ENCODE data around the gene MPPED1. TPM values are rescaled to one million over a fixed set of nuclear protein-coding genes. Genes with fewer than 3 reads are reported as not detected.

MPPED1 gene
- total and polyA plus RNA-seq, 2 donors (not counting 1 experiment from before 2014, with no cell fraction given), result 0.13 TPM; not detected in 1

DNA sequence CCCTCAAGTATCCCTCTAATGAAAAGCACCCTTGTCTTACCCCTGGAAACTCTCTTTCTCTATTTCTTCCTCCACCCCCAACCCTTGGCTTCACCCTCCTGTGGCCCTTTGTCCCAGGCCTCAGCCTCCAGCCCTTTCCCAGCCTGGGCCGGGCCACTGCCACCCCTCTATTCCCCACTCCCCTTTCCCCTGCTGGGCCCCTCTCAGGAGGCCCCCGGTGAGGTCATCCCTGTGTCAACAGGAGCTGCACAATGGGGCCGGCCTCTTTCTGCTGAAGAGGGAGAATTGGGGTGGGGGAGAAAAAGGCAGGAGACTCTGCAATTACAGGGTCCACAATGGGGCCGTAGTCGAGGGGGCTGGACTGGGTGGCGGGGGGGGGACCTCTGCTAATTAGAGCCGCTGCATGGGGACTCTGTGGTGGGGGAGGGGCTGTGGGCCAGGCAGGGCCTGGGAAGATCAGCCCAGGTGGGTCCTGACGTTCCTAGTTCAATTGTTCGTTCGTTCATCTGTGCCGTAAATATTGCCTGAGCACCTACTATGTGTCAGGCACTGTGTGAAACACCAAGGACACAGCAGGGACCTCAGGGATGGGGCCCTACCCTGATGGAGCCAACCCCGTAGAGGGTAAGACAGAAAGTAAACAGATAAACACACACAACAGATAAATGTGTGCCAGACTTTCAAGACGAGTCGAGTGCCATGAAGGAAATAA, 18.5 kb upstream of the MPPED1 start:
- no peak overlapping the region for H3K27ac Mint-ChIP-seq
- ATAC-seq (ENCODE audit: low read depth) (no peak), DNase-seq (no peak)
- no peaks in the 10 kb centered on the region for H3K9me3 ChIP-seq (ENCODE audit: control extremely low read depth in 1 of 3, control insufficient read depth in 2 of 3, insufficient read depth in 1 of 3, low read length in 2 of 3)
- WGBS (ENCODE audit: insufficient coverage), result 74% methylated on average over 9 of the region's 14 CpGs
- ChIA-PET CTCF (interaction anchor here (0.6 to 1.5 kb wide), 3 partner anchors 7 to 1207 kb away, joined by 3 to 5 read pairs (median 4); no protein-coding TSS in a partner anchor), POLR2A (no interaction called here)
- no peak overlapping the region for H3K4me3 Mint-ChIP-seq
- peaks cover 0 to 4% (median 0%) of the 10 kb centered on the region in 4 experiments for H3K27me3 ChIP-seq (replicated peaks in 1 of 4; ENCODE audit: control extremely low read depth in 1 of 4, control insufficient read depth in 3 of 4, insufficient read depth in 4 of 4, low read length in 3 of 4)
- H4K20me1 ChIP-seq (ENCODE audit: control insufficient read depth, insufficient read depth, low read length, poor library complexity, severe bottlenecking), result no peaks in the 10 kb centered on the region
- TF ChIP-seq EZH2 (IDR thresholded peaks at IDR 0.05; ENCODE audit: borderline replicate concordance, insufficient read depth, low read depth, low read length, poor library complexity, severe bottlenecking), result no peak
- TF ChIP-seq, protein P1, sequence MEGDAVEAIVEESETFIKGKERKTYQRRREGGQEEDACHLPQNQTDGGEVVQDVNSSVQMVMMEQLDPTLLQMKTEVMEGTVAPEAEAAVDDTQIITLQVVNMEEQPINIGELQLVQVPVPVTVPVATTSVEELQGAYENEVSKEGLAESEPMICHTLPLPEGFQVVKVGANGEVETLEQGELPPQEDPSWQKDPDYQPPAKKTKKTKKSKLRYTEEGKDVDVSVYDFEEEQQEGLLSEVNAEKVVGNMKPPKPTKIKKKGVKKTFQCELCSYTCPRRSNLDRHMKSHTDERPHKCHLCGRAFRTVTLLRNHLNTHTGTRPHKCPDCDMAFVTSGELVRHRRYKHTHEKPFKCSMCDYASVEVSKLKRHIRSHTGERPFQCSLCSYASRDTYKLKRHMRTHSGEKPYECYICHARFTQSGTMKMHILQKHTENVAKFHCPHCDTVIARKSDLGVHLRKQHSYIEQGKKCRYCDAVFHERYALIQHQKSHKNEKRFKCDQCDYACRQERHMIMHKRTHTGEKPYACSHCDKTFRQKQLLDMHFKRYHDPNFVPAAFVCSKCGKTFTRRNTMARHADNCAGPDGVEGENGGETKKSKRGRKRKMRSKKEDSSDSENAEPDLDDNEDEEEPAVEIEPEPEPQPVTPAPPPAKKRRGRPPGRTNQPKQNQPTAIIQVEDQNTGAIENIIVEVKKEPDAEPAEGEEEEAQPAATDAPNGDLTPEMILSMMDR (IDR thresholded peaks at IDR 0.05), result no peak
- H3K36me3 ChIP-seq (replicated peaks in 1 of 2; ENCODE audit: control extremely low read depth in 1 of 2, control insufficient read depth in 1 of 2, extremely low read depth in 1 of 2, insufficient read depth in 2 of 2, low read length in 1 of 2), result no peaks in the 10 kb centered on the region
- H3K27ac ChIP-seq (ENCODE audit: low read length in 2 of 2), result no peak overlapping the region
- H3K4me1 ChIP-seq (ENCODE audit: control insufficient read depth in 2 of 2, insufficient read depth in 2 of 2, low read length in 2 of 2), result no peaks in the 10 kb centered on the region
- no peaks in the 10 kb centered on the region for H3K79me2 ChIP-seq (ENCODE audit: control insufficient read depth, insufficient read depth, low read length)
- H3K9me3 Mint-ChIP-seq (ENCODE audit: insufficient read depth), result no peaks in the 10 kb centered on the region
- intact Hi-C loops (cut with micrococcal nuclease), result no loop called here
- H3K4me3 ChIP-seq (ENCODE audit: control extremely low read depth in 1 of 5, extremely low read depth in 1 of 5, insufficient read depth in 1 of 5, low read depth in 2 of 5, low read length in 4 of 5), result no peak overlapping the region
- H3K4me1 Mint-ChIP-seq, result no peaks in the 10 kb centered on the region
- H2AFZ ChIP-seq (ENCODE audit: insufficient read depth, low read depth, low read length, poor library complexity, severe bottlenecking), result no peak overlapping the region
- no peak overlapping the region for H3K4me2 ChIP-seq (replicated peaks; ENCODE audit: low read depth, low read length, poor library complexity, severe bottlenecking)
- H3K27me3 Mint-ChIP-seq, result peaks cover 6% of the 10 kb centered on the region
- no peak overlapping the region for H3K9ac ChIP-seq (ENCODE audit: low read length)

DNA sequence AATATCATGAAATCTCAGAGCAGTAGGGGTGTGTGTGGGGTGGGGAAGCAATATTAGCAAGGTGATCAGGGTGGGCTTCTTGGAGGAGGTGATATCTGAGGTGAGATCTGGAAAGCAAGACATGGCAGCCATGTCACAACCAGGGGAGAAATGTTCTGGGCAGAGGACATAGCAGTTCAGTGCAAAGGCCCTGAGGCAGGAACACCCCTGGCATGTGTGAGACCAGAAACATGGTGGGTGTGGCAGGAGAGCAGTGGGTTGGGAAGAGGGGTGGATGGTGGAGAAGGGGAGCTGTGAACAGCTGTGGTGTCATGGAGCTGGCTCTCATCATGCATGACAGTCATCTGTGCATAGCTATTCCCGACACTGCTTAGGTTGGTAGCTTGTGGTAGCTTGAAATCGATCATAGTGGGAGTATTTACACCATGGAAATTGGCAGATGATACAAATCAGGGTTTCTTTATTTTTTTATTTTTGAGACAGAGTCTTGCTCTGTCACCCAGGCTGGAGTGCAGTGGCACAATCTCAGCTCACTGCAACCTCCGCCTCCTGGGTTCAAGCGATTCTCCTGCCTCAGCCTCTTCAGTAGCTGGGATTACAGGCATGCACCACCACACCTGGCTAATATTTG, 17.9 kb upstream of the MPPED1 start:
- CTCF ChIA-PET, result interaction anchor here (0.6 to 1.5 kb wide), 3 partner anchors 8 to 1206 kb away, joined by 3 to 5 read pairs (median 4); no protein-coding TSS in a partner anchor
- H3K27me3 Mint-ChIP-seq, result peaks cover 3% of the 10 kb centered on the region

More for the DNA sequence above, 17.9 kb upstream of the MPPED1 start:
- Histone ChIP-seq H3K27ac (ENCODE audit: low read length in 2 of 2) (no peak overlapping the region), H2AFZ (ENCODE audit: insufficient read depth, low read depth, low read length, poor library complexity, severe bottlenecking) (no peak overlapping the region), H3K9me3 (ENCODE audit: control extremely low read depth in 1 of 3, control insufficient read depth in 2 of 3, insufficient read depth in 1 of 3, low read length in 2 of 3) (no peaks in the 10 kb centered on the region), H3K9ac (ENCODE audit: low read length) (no peak overlapping the region), H3K4me3 (ENCODE audit: control extremely low read depth in 1 of 5, extremely low read depth in 1 of 5, insufficient read depth in 1 of 5, low read depth in 2 of 5, low read length in 4 of 5) (no peak overlapping the region), H3K79me2 (ENCODE audit: control insufficient read depth, insufficient read depth, low read length) (no peaks in the 10 kb centered on the region), H4K20me1 (ENCODE audit: control insufficient read depth, insufficient read depth, low read length, poor library complexity, severe bottlenecking) (no peaks in the 10 kb centered on the region), H3K4me2 (replicated peaks; ENCODE audit: low read depth, low read length, poor library complexity, severe bottlenecking) (no peak overlapping the region), H3K4me1 (ENCODE audit: control insufficient read depth in 2 of 2, insufficient read depth in 2 of 2, low read length in 2 of 2) (no peaks in the 10 kb centered on the region), H3K27me3 (replicated peaks in 1 of 4; ENCODE audit: control extremely low read depth in 1 of 4, control insufficient read depth in 3 of 4, insufficient read depth in 4 of 4, low read length in 3 of 4) (no peaks in the 10 kb centered on the region), H3K36me3 (replicated peaks in 1 of 2; ENCODE audit: control extremely low read depth in 1 of 2, control insufficient read depth in 1 of 2, extremely low read depth in 1 of 2, insufficient read depth in 2 of 2, low read length in 1 of 2) (no peaks in the 10 kb centered on the region)
- ATAC-seq (ENCODE audit: low read depth), result no peak
- 100% methylated on average over 2 of the region's 4 CpGs for WGBS (ENCODE audit: insufficient coverage)
- H3K4me1 Mint-ChIP-seq, result no peaks in the 10 kb centered on the region
- TF ChIP-seq, protein P1 (IDR thresholded peaks at IDR 0.05), result no peak
- no peak for TF ChIP-seq EZH2 (IDR thresholded peaks at IDR 0.05; ENCODE audit: borderline replicate concordance, insufficient read depth, low read depth, low read length, poor library complexity, severe bottlenecking)
- no peak overlapping the region for H3K4me3 Mint-ChIP-seq
- intact Hi-C loops (cut with micrococcal nuclease), result no loop called here
- H3K9me3 Mint-ChIP-seq (ENCODE audit: insufficient read depth), result no peaks in the 10 kb centered on the region
- POLR2A ChIA-PET, result no interaction called here
- H3K27ac Mint-ChIP-seq, result no peak overlapping the region
- no peak for DNase-seq

Data from B cell (primary cell).